ENCODE data around the gene PAX5. TPM values are rescaled to one million over a fixed set of nuclear protein-coding genes. Genes with fewer than 3 reads are reported as not detected.

PAX5 gene
- total and polyA plus RNA-seq, 9 donors, result under 0.01 to 0.34 (median 0.19) TPM

DNA sequence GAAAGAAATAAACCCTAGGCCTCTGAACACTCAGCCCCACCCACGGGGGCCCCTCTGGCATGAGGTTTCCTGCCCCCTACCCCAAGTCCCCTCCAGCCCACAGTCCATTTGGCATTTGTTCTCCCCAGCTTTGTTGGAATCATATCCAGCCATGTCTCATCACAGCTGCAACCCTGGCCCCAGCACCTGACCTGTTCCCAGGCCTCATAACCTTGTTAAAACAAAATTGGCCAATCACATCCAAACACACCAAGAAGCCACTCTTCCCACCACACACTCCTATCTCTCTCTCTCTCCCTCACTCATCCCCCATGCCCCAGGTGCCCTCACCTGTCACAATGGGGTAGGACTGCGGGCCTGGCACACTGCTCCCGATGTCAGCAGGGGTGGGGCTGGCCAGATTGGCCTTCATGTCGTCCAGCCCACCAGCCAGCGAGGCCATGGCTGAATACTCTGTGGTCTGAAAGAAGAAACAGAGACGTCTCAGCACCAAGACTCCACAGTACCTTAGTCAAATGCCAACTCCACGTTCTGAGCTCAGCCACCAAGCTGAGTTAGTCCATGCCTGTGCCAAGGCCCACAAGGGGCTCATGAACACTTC, 110.9 kb downstream of the PAX5 start:
- Histone ChIP-seq H3K27me3 (ENCODE audit: control insufficient read depth, insufficient read depth, low read length) (no peaks in the 10 kb centered on the region), H3K4me3 (ENCODE audit: low read length) (no peak overlapping the region), H3K4me1 (ENCODE audit: control insufficient read depth, insufficient read depth, low read length) (no peaks in the 10 kb centered on the region), H3K36me3 (ENCODE audit: control insufficient read depth, insufficient read depth, low read length) (no peaks in the 10 kb centered on the region), H3K9me3 (replicated peaks; ENCODE audit: control insufficient read depth, low read depth, low read length) (no peaks in the 10 kb centered on the region), H3K27ac (ENCODE audit: low read length) (no peak overlapping the region)
- WGBS (ENCODE audit: insufficient coverage), result 72% methylated on average over 7 of the region's 7 CpGs
- DNase-seq, result no peak

- no peaks in the 10 kb centered on the region for H3K27me3 ChIP-seq (ENCODE audit: control insufficient read depth, insufficient read depth, low read length)
- no peak for DNase-seq
- H3K36me3 ChIP-seq (ENCODE audit: control insufficient read depth, insufficient read depth, low read length), result no peaks in the 10 kb centered on the region
- H3K4me1 ChIP-seq (ENCODE audit: control insufficient read depth, insufficient read depth, low read length), result no peaks in the 10 kb centered on the region
- no peaks in the 10 kb centered on the region for H3K9me3 ChIP-seq (replicated peaks; ENCODE audit: control insufficient read depth, low read depth, low read length)
- no peak overlapping the region for H3K27ac ChIP-seq (ENCODE audit: low read length)
- WGBS (ENCODE audit: insufficient coverage), result 100% methylated on average over 1 of the region's 5 CpGs
- no peak overlapping the region for H3K4me3 ChIP-seq (ENCODE audit: low read length)
Measured at GRCh38 chr9:36922548-36922947, 111.5 kb downstream of the PAX5 start.

- Histone ChIP-seq H3K9me3 (replicated peaks; ENCODE audit: control insufficient read depth, low read depth, low read length) (no peaks in the 10 kb centered on the region), H3K36me3 (ENCODE audit: control insufficient read depth, insufficient read depth, low read length) (no peaks in the 10 kb centered on the region), H3K27ac (ENCODE audit: low read length) (no peak overlapping the region), H3K4me1 (ENCODE audit: control insufficient read depth, insufficient read depth, low read length) (no peaks in the 10 kb centered on the region), H3K4me3 (ENCODE audit: low read length) (no peak overlapping the region), H3K27me3 (ENCODE audit: control insufficient read depth, insufficient read depth, low read length) (peaks cover 12% of the 10 kb centered on the region)
- no CpG with 5 or more reads among the region's 3 CpGs for WGBS (ENCODE audit: insufficient coverage)
- DNase-seq, result no peak
Measured at GRCh38 chr9:36914212-36914577, 119.9 kb downstream of the PAX5 start.

DNA sequence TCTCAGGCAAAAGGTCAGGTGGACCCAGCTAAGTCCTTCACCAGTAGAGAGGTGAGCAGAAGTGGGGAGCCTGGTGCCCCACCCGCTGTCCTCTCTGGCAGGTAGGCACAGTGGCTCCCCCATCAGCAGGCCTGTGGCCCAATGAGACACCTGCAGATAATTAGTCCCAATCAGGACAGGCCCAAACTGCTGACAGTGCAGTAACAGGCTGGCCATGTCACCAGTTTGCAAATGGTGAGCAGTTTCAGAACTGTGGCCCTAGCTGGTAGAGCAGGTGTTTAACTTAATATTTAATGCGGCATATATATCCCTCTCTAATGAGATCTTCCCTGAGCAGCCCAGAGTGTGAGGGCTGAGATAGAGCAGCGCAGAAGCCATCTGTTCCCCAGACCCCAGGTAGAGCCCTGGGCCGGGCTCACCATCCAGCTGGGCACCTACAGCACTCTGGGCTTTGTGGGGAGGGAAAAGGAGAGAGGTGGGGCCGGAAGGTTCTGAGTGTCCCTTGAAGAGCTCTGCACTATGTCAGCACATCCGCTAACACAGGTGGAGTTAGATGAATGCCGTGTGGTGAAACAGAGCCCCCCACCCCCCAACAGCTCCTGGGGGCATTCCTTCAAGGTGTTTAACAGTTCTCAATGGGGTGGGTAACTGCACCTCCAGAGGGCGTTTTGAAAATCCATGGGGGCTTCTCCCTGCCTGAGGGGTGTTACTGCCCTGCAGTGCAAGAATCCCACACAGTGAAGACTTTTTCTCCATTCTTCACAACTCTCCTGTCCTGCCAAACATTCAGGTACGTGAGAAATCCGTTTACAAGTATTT, 120.5 kb downstream of the PAX5 start:
- WGBS (ENCODE audit: insufficient coverage), result 55% methylated on average over 4 of the region's 10 CpGs

GRCh38 chr9:36912620-36913019, 121.4 kb downstream of the PAX5 start:
- peaks cover 17% of the 10 kb centered on the region for H3K27me3 ChIP-seq (ENCODE audit: control insufficient read depth, insufficient read depth, low read length)
- H3K27ac ChIP-seq (ENCODE audit: low read length), result no peak overlapping the region
- DNase-seq, result no peak
- no peaks in the 10 kb centered on the region for H3K4me1 ChIP-seq (ENCODE audit: control insufficient read depth, insufficient read depth, low read length)
- no peaks in the 10 kb centered on the region for H3K36me3 ChIP-seq (ENCODE audit: control insufficient read depth, insufficient read depth, low read length)
- no peak overlapping the region for H3K4me3 ChIP-seq (ENCODE audit: low read length)
- no peaks in the 10 kb centered on the region for H3K9me3 ChIP-seq (replicated peaks; ENCODE audit: control insufficient read depth, low read depth, low read length)
- WGBS (ENCODE audit: insufficient coverage), result no CpG with 5 or more reads among the region's 3 CpGs

More for the DNA sequence above, 120.5 kb downstream of the PAX5 start:
- Histone ChIP-seq H3K27me3 (ENCODE audit: control insufficient read depth, insufficient read depth, low read length) (peaks cover 14% of the 10 kb centered on the region), H3K36me3 (ENCODE audit: control insufficient read depth, insufficient read depth, low read length) (no peaks in the 10 kb centered on the region), H3K4me1 (ENCODE audit: control insufficient read depth, insufficient read depth, low read length) (no peaks in the 10 kb centered on the region), H3K9me3 (replicated peaks; ENCODE audit: control insufficient read depth, low read depth, low read length) (no peaks in the 10 kb centered on the region), H3K4me3 (ENCODE audit: low read length) (no peak overlapping the region), H3K27ac (ENCODE audit: low read length) (no peak overlapping the region)
- no peak for DNase-seq

DNA sequence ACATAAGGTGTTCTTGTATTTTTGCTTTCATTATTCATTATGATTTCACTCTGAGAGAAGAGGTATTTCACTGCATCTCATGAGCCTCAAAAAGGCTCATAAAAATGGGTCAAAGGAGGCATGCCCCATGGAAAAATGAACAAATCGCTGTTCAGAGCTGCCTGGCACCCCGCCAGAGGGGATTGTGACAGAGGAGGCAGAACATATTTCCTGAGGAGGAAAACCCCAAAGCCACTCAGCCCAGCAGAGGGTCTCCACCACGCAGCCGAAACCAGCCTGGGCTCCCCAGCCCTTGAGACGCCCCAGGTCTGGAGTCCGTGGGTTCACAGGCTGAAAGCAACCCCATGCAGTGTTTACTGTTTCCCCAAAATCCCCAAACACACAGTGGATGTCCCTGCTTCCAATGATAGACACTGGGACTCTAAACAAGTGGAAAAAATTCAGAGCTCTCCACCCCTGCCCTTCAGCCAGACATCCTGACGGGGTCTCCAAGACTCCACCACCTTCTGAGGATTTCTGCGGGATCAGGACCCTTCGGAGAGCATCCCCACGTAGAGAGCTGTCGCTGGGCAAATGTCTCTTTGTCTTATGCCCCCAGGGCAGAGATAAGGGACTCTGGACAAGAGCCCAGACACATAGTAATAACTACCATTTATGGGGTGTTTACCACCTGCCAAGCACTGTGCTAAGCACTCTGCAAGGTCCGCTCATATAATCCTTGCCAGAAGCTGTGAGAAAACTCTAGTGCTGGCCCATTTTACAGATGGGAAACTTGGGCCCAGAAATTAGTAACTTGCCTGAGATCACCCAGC, 122.3 kb downstream of the PAX5 start:
- Histone ChIP-seq H3K4me3 (ENCODE audit: low read length) (no peak overlapping the region), H3K9me3 (replicated peaks; ENCODE audit: control insufficient read depth, low read depth, low read length) (no peaks in the 10 kb centered on the region), H3K27me3 (ENCODE audit: control insufficient read depth, insufficient read depth, low read length) (peaks cover 18% of the 10 kb centered on the region), H3K36me3 (ENCODE audit: control insufficient read depth, insufficient read depth, low read length) (no peaks in the 10 kb centered on the region), H3K27ac (ENCODE audit: low read length) (no peak overlapping the region), H3K4me1 (ENCODE audit: control insufficient read depth, insufficient read depth, low read length) (no peaks in the 10 kb centered on the region)
- DNase-seq, result no peak
- WGBS (ENCODE audit: insufficient coverage), result 45% methylated on average over 12 of the region's 12 CpGs

DNA sequence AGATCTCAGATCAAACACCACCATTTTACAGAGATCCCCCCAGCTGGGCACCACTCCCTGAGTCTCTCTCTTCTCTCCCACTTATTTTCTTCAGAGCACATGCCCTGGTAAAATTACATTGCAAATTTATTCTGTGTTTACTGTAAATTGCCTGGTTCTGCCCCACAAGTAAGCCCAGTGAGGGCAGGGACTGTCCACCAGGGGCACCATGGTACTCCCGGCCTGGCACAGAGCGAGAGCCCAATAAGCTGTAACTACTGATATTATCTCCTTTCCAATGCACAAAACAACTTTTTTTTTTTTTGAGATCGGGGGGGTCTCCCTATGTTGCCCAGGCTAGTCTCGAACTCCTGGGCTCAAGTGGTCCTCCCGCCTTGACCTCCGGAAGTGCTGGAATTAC, 123.0 kb downstream of the PAX5 start:
- Histone ChIP-seq H3K27me3 (ENCODE audit: control insufficient read depth, insufficient read depth, low read length) (peaks cover 26% of the 10 kb centered on the region), H3K4me3 (ENCODE audit: low read length) (no peak overlapping the region), H3K4me1 (ENCODE audit: control insufficient read depth, insufficient read depth, low read length) (no peaks in the 10 kb centered on the region), H3K9me3 (replicated peaks; ENCODE audit: control insufficient read depth, low read depth, low read length) (no peaks in the 10 kb centered on the region), H3K27ac (ENCODE audit: low read length) (no peak overlapping the region), H3K36me3 (ENCODE audit: control insufficient read depth, insufficient read depth, low read length) (no peaks in the 10 kb centered on the region)
- 79% methylated on average over 6 of the region's 6 CpGs for WGBS (ENCODE audit: insufficient coverage)
- DNase-seq, result no peak

GRCh38 chr9:36906492-36906891, 127.6 kb downstream of the PAX5 start:
- Histone ChIP-seq H3K36me3 (ENCODE audit: control insufficient read depth, insufficient read depth, low read length) (no peaks in the 10 kb centered on the region), H3K27me3 (ENCODE audit: control insufficient read depth, insufficient read depth, low read length) (peaks cover 30% of the 10 kb centered on the region), H3K4me3 (ENCODE audit: low read length) (no peak overlapping the region), H3K9me3 (replicated peaks; ENCODE audit: control insufficient read depth, low read depth, low read length) (no peaks in the 10 kb centered on the region), H3K4me1 (ENCODE audit: control insufficient read depth, insufficient read depth, low read length) (no peaks in the 10 kb centered on the region), H3K27ac (ENCODE audit: low read length) (no peak overlapping the region)
- WGBS (ENCODE audit: insufficient coverage), result no CpG with 5 or more reads among the region's 6 CpGs
- DNase-seq, result no peak

- no peak overlapping the region for H3K4me3 ChIP-seq (ENCODE audit: low read length)
- no peak overlapping the region for H3K27ac ChIP-seq (ENCODE audit: low read length)
- no peaks in the 10 kb centered on the region for H3K4me1 ChIP-seq (ENCODE audit: control insufficient read depth, insufficient read depth, low read length)
- H3K36me3 ChIP-seq (ENCODE audit: control insufficient read depth, insufficient read depth, low read length), result no peaks in the 10 kb centered on the region
- DNase-seq, result no peak
- WGBS (ENCODE audit: insufficient coverage), result 70% methylated on average over 7 of the region's 10 CpGs
- no peaks in the 10 kb centered on the region for H3K9me3 ChIP-seq (replicated peaks; ENCODE audit: control insufficient read depth, low read depth, low read length)
- H3K27me3 ChIP-seq (ENCODE audit: control insufficient read depth, insufficient read depth, low read length), result peaks cover 29% of the 10 kb centered on the region
Measured at GRCh38 chr9:36905101-36906066, 128.7 kb downstream of the PAX5 start.
